CD14-positive monocyte (primary cell): ENCODE results near the gene PPP4R1. TPM values are rescaled to one million over a fixed set of nuclear protein-coding genes. Genes with fewer than 3 reads are reported as not detected.

ENCODE experiments used
- DNase-seq, 3 donors: peaks; one replicate each; pipeline ENCODE4 v3.0.0-alpha.2; 2011 to 2022
- H2AFZ ChIP-seq: 2 replicates; pipeline ENCODE4 v1.6.0; 2012; ENCODE audit warnings: mild to moderate bottlenecking, low read depth, low read length, inconsistent platforms; ENCODE audit not compliant: insufficient read depth, poor library complexity, severe bottlenecking
- H3K27ac ChIP-seq, 2 donors: 1 replicate in 1 of 2; 2 replicates in 1 of 2; pipeline ENCODE4 v1.5.1; 2012 to 2013; ENCODE audit warnings: low read length in 2 of 2, control low read depth in 1 of 2, inconsistent platforms in 1 of 2, low read depth in 1 of 2, mild to moderate bottlenecking in 1 of 2
- H3K27me3 ChIP-seq, 2 donors: one replicate each; pipeline versions ENCODE4 v1.6.0 to v1.6.1; 2011 to 2013; ENCODE audit warnings: low read length in 2 of 2; ENCODE audit not compliant: control insufficient read depth in 2 of 2, insufficient read depth in 2 of 2
- H3K36me3 ChIP-seq, 2 donors: replicated peaks in 1 of 2; 1 replicate in 1 of 2; 2 replicates in 1 of 2; pipeline versions ENCODE4 v1.5.1 to v1.6.1; 2012 to 2013; ENCODE audit warnings: low read length in 2 of 2, control low read depth in 1 of 2, inconsistent platforms in 1 of 2, mild to moderate bottlenecking in 1 of 2; ENCODE audit not compliant: insufficient read depth in 2 of 2, control insufficient read depth in 1 of 2
- H3K4me1 ChIP-seq, 2 donors: 1 replicate in 1 of 2; 2 replicates in 1 of 2; pipeline versions ENCODE4 v1.5.1 to v1.6.1; 2012 to 2013; ENCODE audit warnings: low read length in 2 of 2, control low read depth in 1 of 2, inconsistent platforms in 1 of 2, mild to moderate bottlenecking in 1 of 2, moderate library complexity in 1 of 2; ENCODE audit not compliant: insufficient read depth in 2 of 2, control insufficient read depth in 1 of 2
- H3K4me2 ChIP-seq: replicated peaks from 2 replicates; pipeline ENCODE3; 2012; ENCODE audit warnings: low read length, moderate library complexity, mild to moderate bottlenecking; ENCODE audit not compliant: poor library complexity, severe bottlenecking; ENCODE audit errors: extremely low read depth
- H3K4me3 ChIP-seq, 3 experiments: fragments of 200-600 bp in 1 of 3; sonication (generic) in 1 of 3; replicated peaks in 1 of 3; 1 replicate in 2 of 3; 2 replicates in 1 of 3; pipeline ENCODE4 v1.5.1; 2011 to 2013; ENCODE audit warnings: low read length in 3 of 3, mild to moderate bottlenecking in 3 of 3, control low read depth in 2 of 3, low read depth in 2 of 3, inconsistent platforms in 1 of 3, moderate library complexity in 1 of 3
- H3K79me2 ChIP-seq: 2 replicates; pipeline ENCODE4 v1.6.0; 2012; ENCODE audit warnings: mild to moderate bottlenecking, control low read depth, inconsistent platforms, low read length, moderate library complexity; ENCODE audit not compliant: insufficient read depth
- H3K9ac ChIP-seq: 2 replicates; pipeline ENCODE4 v1.6.0; 2017; ENCODE audit warnings: low read length, mild to moderate bottlenecking; ENCODE audit not compliant: insufficient read depth, poor library complexity, severe bottlenecking
- H3K9me3 ChIP-seq, 2 donors: replicated peaks in 1 of 2; 1 replicate in 1 of 2; 2 replicates in 1 of 2; pipeline versions ENCODE4 v1.5.1 to v1.6.1; 2012 to 2013; ENCODE audit warnings: low read length in 2 of 2, control low read depth in 1 of 2; ENCODE audit not compliant: control insufficient read depth in 1 of 2, insufficient read depth in 1 of 2
- H4K20me1 ChIP-seq: 2 replicates; pipeline ENCODE4 v1.6.0; 2012; ENCODE audit warnings: mild to moderate bottlenecking, low read length, control low read depth, moderate library complexity; ENCODE audit not compliant: insufficient read depth
- H3K27ac Mint-ChIP-seq, 7 donors: one replicate each; pipeline ENCODE4 v1.8.0; 2020; ENCODE audit warnings: mild to moderate bottlenecking in 7 of 7, mixed read lengths in 7 of 7, moderate library complexity in 6 of 7, inconsistent platforms in 2 of 7
- H3K27me3 Mint-ChIP-seq, 3 donors: one replicate each; pipeline ENCODE4 v1.8.0; 2021 to 2022; ENCODE audit warnings: low read depth in 3 of 3, mild to moderate bottlenecking in 3 of 3, mixed read lengths in 3 of 3, moderate library complexity in 3 of 3, inconsistent platforms in 1 of 3
- H3K36me3 Mint-ChIP-seq, 2 donors: one replicate each; pipeline ENCODE4 v1.8.0; 2020; ENCODE audit warnings: mixed read lengths in 2 of 2, inconsistent platforms in 1 of 2, mild to moderate bottlenecking in 1 of 2
- H3K4me1 Mint-ChIP-seq: one replicate; pipeline ENCODE4 v1.8.0; 2020; ENCODE audit warnings: mild to moderate bottlenecking, mixed read lengths
- H3K4me3 Mint-ChIP-seq, 2 donors: one replicate each; pipeline ENCODE4 v1.8.0; 2020; ENCODE audit warnings: mild to moderate bottlenecking in 2 of 2, mixed read lengths in 2 of 2, moderate library complexity in 1 of 2
- H3K9me3 Mint-ChIP-seq, 7 donors: one replicate each; pipeline ENCODE4 v1.8.0; 2020 to 2022; ENCODE audit warnings: mixed read lengths in 7 of 7, mild to moderate bottlenecking in 6 of 7, moderate library complexity in 6 of 7, inconsistent platforms in 2 of 7
- CTCF ChIP-seq: fragments of 200-600 bp; IDR thresholded peaks from one replicate; pipeline ENCODE4 v1.8.0; 2022; ENCODE audit warnings: antibody characterized with exemption, mild to moderate bottlenecking
- WGBS: methylation state at CpG from one replicate; pipeline ENCODE4 v1.1.5; 2013; ENCODE audit warnings: missing lambda C conversion rate; ENCODE audit not compliant: insufficient coverage; 5-methylcytosine and 5-hydroxymethylcytosine counted together
- intact Hi-C, 2 donors: fragments of 100-400 bp; cut with micrococcal nuclease; formaldehyde crosslinking; loops; one replicate each; pipeline versions ENCODE4 v1.15.0 to v1.15.1; 2023
- polyA plus RNA-seq, 3 donors: library from polyadenylated mRNA; depleted of rRNA in 1 of 3; unstranded in 2 of 3; stranded (reverse) in 1 of 3; fragments of 300-500 nt in 2 of 3; fragments of >200 nt in 1 of 3; fragmentation: Illumina TruSeq in 2 of 3; gene quantifications; 1 replicate in 2 of 3; 2 replicates in 1 of 3; pipeline ENCODE4 v1.2.3, GENCODE V29; 2012 to 2021

Gene PPP4R1
- polyA plus RNA-seq, 3 donors = 22.0 to 45.3 (median 24.6) TPM

GRCh38 chr18:9575558-9575957, 38.8 kb downstream of the PPP4R1 start:
- H3K4me1 Mint-ChIP-seq = peaks cover 5% of the 10 kb centered on the region
- Histone ChIP-seq H3K79me2 (no peaks in the 10 kb centered on the region), H3K27me3 (no peaks in the 10 kb centered on the region), H3K4me1 (peaks cover 0 to 5% of the 10 kb centered on the region in 2 donors), H3K4me3 (no peak overlapping the region), H4K20me1 (peaks cover 5% of the 10 kb centered on the region), H3K36me3 (peaks cover 57 to 95% of the 10 kb centered on the region in 2 donors), H3K9ac (no peak overlapping the region), H3K27ac (peak overlapping the region in 1 of 2 donors; percentile 27), H3K4me2 (no peak overlapping the region), H2AFZ (no peak overlapping the region), H3K9me3 (no peaks in the 10 kb centered on the region)
- no CpG with 5 or more reads among the region's 5 CpGs for WGBS
- DNase-seq = peak; percentile 72 to 93 (median 88)
- H3K27ac Mint-ChIP-seq = peak overlapping the region in 4 of 7 donors; percentile 13 to 70 (median 30)
- intact Hi-C loops = loop anchor here in 1 of 2 donors (10.0 kb wide), 1 partner anchor 369 kb away; no protein-coding TSS in a partner anchor
- H3K9me3 Mint-ChIP-seq = peaks cover 0 to 1% (median 0%) of the 10 kb centered on the region in 7 donors
- no peak overlapping the region for H3K4me3 Mint-ChIP-seq
- H3K36me3 Mint-ChIP-seq = peaks cover 57 to 74% of the 10 kb centered on the region in 2 donors
- no peaks in the 10 kb centered on the region for H3K27me3 Mint-ChIP-seq
- peak; percentile 81 for TF ChIP-seq CTCF

- no peaks in the 10 kb centered on the region for H3K27me3 Mint-ChIP-seq
- H3K4me3 Mint-ChIP-seq = no peak overlapping the region
- Histone ChIP-seq H3K9ac (no peak overlapping the region), H3K27me3 (no peaks in the 10 kb centered on the region), H3K27ac (no peak overlapping the region), H3K4me3 (no peak overlapping the region), H3K4me2 (no peak overlapping the region), H4K20me1 (peaks cover 5% of the 10 kb centered on the region), H3K79me2 (no peaks in the 10 kb centered on the region), H3K4me1 (peaks cover 0 to 5% of the 10 kb centered on the region in 2 donors), H3K36me3 (peaks cover 59 to 95% of the 10 kb centered on the region in 2 donors), H3K9me3 (no peaks in the 10 kb centered on the region), H2AFZ (no peak overlapping the region)
- peak overlapping the region in 1 of 7 donors; percentile 27 for H3K27ac Mint-ChIP-seq
- H3K36me3 Mint-ChIP-seq = peaks cover 58 to 75% of the 10 kb centered on the region in 2 donors
- intact Hi-C loops = loop anchor here in 1 of 2 donors (10.0 kb wide), 1 partner anchor 370 kb away; no protein-coding TSS in a partner anchor
- TF ChIP-seq CTCF = no peak
- H3K9me3 Mint-ChIP-seq = no peaks in the 10 kb centered on the region
- peaks cover 5% of the 10 kb centered on the region for H3K4me1 Mint-ChIP-seq
- 100% methylated on average over 4 of the region's 7 CpGs for WGBS
- no peak for DNase-seq
Observed at GRCh38 chr18:9574473-9575115, 39.8 kb downstream of the PPP4R1 start.
